Fibroblast of mammary gland (primary cell): Measurements from ENCODE around the gene ABCA8.

ENCODE experiments used
- DNase-seq: peaks from one replicate; pipeline ENCODE4 v3.0.0-alpha.2; 2010; ENCODE audit warnings: low read depth
- H3K4me3 ChIP-seq: 2 replicates; pipeline ENCODE4 v1.5.1; 2011; ENCODE audit warnings: low read depth, mild to moderate bottlenecking, low read length, moderate library complexity; ENCODE audit not compliant: control insufficient read depth
- TF ChIP-seq, protein P1 (sequence below): conservative IDR thresholded peaks from 2 replicates; pipeline ENCODE4 v1.5.1; 2011; ENCODE audit warnings: low read depth, low read length, inconsistent platforms; ENCODE audit not compliant: control insufficient read depth, insufficient read depth

The ABCA8 gene

DNA sequence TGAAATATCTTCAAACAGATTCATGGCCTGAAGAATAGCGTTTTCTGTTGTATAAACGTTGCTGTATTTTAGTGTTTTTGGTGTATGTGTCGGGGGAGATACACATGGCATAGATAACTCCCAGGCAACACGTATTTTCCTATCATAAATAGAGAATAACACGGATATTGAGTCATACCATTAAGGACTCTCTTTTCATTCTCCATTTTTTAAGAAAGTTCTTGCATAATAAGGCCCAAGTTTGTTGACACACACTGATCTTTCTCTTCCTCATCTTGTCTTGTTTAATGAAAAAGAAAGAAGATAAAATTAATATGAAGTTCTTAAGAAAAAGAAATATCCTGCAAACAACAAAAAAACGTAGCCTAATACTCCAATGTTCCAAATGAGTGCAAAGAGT is 13.4 kb downstream of the ABCA8 start:
- DNase-seq, result no peak
- no peak overlapping the region for H3K4me3 ChIP-seq
- TF ChIP-seq, protein P1, sequence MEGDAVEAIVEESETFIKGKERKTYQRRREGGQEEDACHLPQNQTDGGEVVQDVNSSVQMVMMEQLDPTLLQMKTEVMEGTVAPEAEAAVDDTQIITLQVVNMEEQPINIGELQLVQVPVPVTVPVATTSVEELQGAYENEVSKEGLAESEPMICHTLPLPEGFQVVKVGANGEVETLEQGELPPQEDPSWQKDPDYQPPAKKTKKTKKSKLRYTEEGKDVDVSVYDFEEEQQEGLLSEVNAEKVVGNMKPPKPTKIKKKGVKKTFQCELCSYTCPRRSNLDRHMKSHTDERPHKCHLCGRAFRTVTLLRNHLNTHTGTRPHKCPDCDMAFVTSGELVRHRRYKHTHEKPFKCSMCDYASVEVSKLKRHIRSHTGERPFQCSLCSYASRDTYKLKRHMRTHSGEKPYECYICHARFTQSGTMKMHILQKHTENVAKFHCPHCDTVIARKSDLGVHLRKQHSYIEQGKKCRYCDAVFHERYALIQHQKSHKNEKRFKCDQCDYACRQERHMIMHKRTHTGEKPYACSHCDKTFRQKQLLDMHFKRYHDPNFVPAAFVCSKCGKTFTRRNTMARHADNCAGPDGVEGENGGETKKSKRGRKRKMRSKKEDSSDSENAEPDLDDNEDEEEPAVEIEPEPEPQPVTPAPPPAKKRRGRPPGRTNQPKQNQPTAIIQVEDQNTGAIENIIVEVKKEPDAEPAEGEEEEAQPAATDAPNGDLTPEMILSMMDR, result no peak

DNA sequence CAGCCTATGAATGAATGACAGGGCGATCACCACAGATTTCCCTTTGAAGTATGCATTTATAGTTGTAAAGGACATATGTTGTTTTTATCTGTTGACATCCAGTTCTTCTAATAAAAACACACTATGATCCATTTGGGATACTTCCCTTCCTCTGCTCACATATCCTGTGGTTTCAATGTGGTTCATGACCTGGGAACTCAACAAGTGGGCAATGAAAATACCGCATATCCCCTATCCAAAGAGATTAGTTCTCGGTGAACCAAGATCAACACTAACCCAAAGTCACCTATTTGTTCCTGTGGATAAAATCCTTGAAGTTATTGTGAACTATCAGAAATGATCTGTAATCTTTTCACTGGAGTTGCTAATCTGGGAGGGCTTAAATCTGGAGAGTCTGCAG is 16.0 kb downstream of the ABCA8 start:
- no peak for DNase-seq
- TF ChIP-seq, protein P1, result no peak
- no peak overlapping the region for H3K4me3 ChIP-seq

DNA sequence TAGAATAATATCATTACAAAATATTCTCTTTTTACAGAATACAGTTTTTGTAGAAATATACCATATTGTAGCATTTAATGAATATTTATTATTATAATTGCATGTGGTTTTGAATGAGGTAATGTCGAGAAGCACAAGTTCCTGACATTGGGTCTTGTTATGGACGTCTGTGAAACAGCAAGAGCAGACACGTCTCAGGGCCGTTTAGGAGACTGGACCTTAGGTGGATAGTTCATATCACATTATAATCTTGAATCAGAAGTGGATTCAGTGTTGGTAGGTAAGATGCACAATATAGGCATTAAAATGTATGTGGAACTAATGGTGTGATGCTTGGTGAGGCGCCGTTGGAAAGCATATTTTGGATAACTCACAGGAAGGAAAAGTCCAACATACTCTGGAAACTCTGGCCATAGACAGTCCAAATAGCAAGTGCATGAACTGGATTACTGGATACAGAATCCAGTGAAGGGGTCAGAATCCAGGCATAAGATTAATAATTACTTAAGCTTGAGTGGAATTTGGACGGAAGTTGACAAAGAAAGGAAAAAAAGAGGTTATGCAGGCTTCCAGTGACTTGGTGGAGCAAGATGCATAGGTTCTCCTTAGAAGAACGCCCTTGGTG is 17.2 kb downstream of the ABCA8 start:
- H3K4me3 ChIP-seq, result no peak overlapping the region
- TF ChIP-seq, protein P1, result no peak
- DNase-seq, result no peak

GRCh38 chr17:68927516-68927915 is 27.7 kb downstream of the ABCA8 start:
- TF ChIP-seq, protein P1, result no peak
- H3K4me3 ChIP-seq, result no peak overlapping the region

DNA sequence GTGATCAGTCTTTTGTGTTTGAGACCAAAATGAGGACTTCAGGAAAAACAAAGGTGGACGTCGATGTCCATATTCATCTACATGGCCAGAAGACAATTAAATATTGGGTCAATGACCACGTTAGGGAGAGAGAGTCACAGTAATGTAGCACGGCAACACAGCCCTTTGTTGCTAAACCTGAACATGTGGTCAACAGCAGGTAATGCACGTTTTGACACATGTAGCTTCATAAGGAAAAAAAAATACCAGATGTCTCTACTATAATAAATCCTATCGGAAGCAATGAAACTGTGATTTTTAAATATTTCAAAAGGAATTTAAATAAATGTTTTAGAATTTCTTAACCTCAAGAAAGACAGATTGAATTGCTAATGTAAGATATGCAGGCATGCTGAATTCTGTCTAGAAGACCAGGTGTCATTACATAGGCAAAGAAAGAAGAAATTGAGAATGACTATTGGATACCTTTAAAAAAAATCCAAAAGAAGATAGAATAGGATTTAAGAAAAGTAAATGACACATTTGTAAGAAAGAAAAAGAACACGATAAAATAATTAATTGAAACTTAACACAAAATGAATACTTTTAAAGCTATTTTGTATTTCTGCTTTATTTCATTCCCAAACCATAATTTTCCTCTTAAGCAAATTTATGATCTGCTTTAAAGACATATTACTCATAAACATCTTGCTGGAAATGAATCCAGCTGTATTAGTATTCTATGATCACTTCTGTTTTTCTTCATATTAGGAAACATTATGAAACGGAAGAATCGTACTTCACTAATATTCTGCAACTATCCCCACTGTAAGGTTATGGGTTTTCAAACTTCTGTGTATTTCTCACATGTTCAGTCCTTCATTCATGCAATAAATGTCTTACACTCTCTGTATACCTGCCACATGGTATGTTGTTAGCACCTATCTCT is 30.1 kb downstream of the ABCA8 start:
- TF ChIP-seq, protein P1, result no peak
- DNase-seq, result no peak
- no peak overlapping the region for H3K4me3 ChIP-seq

More at GRCh38 chr17:68927516-68927915, 27.7 kb downstream of the ABCA8 start:
- no peak for DNase-seq

- H3K4me3 ChIP-seq, result no peak overlapping the region
- no peak for DNase-seq
- TF ChIP-seq, protein P1, result no peak
Observed at GRCh38 chr17:68910789-68911431, 44.3 kb downstream of the ABCA8 start.
